ENCODE results near the gene NDST1. TPM values are rescaled to one million over a fixed set of nuclear protein-coding genes. Genes with fewer than 3 reads are reported as not detected.

The NDST1 gene
- polyA plus RNA-seq, 1 of the 3 experiments (the other 2 are of a cell fraction) = 29.2 TPM

DNA sequence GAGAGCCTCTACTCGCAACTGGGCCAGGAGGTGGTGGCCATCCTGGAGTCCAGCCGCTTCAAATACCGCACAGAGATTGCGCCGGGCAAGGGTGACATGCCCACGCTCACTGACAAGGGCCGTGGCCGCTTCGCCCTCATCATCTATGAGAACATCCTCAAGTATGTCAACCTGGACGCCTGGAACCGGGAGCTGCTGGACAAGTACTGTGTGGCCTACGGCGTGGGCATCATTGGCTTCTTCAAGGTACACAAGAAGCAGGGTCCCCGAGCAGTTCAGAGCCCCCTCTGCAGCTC is 13.5 kb downstream of the NDST1 start:
- POLR2A ChIA-PET = no interaction called here

DNA sequence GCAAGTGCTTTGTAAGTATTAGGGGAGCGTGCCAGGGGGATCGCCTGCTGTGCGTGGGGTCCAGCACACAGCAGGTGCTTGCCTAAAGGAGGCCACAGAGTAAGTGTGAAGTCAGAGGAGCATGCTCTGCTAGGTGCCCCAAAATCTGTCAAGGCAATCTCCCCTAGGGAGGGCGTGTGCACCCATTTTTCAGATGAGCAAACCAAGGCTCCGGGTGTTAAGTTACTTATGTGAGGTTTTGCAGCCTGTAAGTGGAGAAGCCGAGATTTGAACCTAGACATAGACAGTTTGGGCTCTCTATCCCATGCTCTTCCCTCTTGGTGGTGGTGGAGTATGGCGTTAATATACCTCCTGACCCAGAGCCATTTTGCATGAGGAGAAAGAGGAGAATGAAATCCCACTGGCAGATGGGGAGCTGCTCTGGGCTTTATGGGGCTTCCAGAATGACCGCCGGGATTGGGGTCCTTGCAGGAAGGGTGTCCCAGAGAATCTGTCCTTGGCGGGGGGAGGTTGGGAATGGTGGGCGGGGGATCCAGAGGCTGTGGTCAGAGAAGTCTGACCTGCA is 14.1 kb downstream of the NDST1 start:
- POLR2A ChIA-PET = no interaction called here
- H3K27ac ChIP-seq (ENCODE audit: low read depth in 2 of 2, low read length in 1 of 2) = no peak overlapping the region
- H3K9me2 ChIP-seq = no peaks in the 10 kb centered on the region
- H3F3A ChIP-seq (replicated peaks; ENCODE audit: insufficient read depth) = peaks cover 12% of the 10 kb centered on the region
- H3K36me3 ChIP-seq (replicated peaks in 1 of 2; ENCODE audit: control insufficient read depth in 1 of 2, insufficient read depth in 2 of 2, low read length in 1 of 2) = peaks cover 16 to 25% of the 10 kb centered on the region in 2 experiments
- no peak for DNase-seq
- H3K27me3 ChIP-seq (ENCODE audit: insufficient read depth) = no peaks in the 10 kb centered on the region
- H3K79me2 ChIP-seq (ENCODE audit: insufficient read depth) = peaks cover 91% of the 10 kb centered on the region
- no peak overlapping the region for H3K9ac ChIP-seq
- TF ChIP-seq RAD21 (IDR thresholded peaks at IDR 0.05; ENCODE audit: low read length) (no peak), JUND (IDR thresholded peaks at IDR 0.05) (no peak), NRF1 (IDR thresholded peaks at IDR 0.05; ENCODE audit: low read depth, low read length) (no peak), RCOR1 (IDR thresholded peaks at IDR 0.05; ENCODE audit: low read length) (no peak), MXI1 (IDR thresholded peaks at IDR 0.05; ENCODE audit: low read depth, low read length) (no peak), RXRA (IDR thresholded peaks at IDR 0.05; ENCODE audit: borderline replicate concordance, low read depth) (no peak)
- TF ChIP-seq, protein P1, sequence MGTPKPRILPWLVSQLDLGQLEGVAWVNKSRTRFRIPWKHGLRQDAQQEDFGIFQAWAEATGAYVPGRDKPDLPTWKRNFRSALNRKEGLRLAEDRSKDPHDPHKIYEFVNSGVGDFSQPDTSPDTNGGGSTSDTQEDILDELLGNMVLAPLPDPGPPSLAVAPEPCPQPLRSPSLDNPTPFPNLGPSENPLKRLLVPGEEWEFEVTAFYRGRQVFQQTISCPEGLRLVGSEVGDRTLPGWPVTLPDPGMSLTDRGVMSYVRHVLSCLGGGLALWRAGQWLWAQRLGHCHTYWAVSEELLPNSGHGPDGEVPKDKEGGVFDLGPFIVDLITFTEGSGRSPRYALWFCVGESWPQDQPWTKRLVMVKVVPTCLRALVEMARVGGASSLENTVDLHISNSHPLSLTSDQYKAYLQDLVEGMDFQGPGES (IDR thresholded peaks at IDR 0.05; ENCODE audit: low read depth, low read length) = no peak
- TF ChIP-seq, protein P2, sequence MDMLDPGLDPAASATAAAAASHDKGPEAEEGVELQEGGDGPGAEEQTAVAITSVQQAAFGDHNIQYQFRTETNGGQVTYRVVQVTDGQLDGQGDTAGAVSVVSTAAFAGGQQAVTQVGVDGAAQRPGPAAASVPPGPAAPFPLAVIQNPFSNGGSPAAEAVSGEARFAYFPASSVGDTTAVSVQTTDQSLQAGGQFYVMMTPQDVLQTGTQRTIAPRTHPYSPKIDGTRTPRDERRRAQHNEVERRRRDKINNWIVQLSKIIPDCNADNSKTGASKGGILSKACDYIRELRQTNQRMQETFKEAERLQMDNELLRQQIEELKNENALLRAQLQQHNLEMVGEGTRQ (IDR thresholded peaks at IDR 0.05; ENCODE audit: borderline replicate concordance, low read depth, low read length) = no peak
- TF ChIP-seq, protein P3, sequence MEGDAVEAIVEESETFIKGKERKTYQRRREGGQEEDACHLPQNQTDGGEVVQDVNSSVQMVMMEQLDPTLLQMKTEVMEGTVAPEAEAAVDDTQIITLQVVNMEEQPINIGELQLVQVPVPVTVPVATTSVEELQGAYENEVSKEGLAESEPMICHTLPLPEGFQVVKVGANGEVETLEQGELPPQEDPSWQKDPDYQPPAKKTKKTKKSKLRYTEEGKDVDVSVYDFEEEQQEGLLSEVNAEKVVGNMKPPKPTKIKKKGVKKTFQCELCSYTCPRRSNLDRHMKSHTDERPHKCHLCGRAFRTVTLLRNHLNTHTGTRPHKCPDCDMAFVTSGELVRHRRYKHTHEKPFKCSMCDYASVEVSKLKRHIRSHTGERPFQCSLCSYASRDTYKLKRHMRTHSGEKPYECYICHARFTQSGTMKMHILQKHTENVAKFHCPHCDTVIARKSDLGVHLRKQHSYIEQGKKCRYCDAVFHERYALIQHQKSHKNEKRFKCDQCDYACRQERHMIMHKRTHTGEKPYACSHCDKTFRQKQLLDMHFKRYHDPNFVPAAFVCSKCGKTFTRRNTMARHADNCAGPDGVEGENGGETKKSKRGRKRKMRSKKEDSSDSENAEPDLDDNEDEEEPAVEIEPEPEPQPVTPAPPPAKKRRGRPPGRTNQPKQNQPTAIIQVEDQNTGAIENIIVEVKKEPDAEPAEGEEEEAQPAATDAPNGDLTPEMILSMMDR (IDR thresholded peaks at IDR 0.05) = no peak
- no peak overlapping the region for H3K4me3 ChIP-seq (ENCODE audit: low read depth in 2 of 2, low read length in 1 of 2)
- CTCF ChIA-PET = interaction anchor here (0.7 to 6.1 kb wide), 8 partner anchors 9 to 325 kb away, joined by 3 to 83 read pairs (median 8); no protein-coding TSS in a partner anchor
- H4K20me1 ChIP-seq (ENCODE audit: insufficient read depth) = peaks cover 95% of the 10 kb centered on the region
- WGBS (ENCODE audit: low lambda C conversion rate) = 94% methylated on average over 11 of the region's 11 CpGs
- H3K9me3 ChIP-seq = no peaks in the 10 kb centered on the region
- peaks cover 10 to 24% of the 10 kb centered on the region in 2 experiments; a peak in 3 of 4 replicates for H3K4me1 ChIP-seq (ENCODE audit: control insufficient read depth in 1 of 2, insufficient read depth in 2 of 2, low read depth in 1 of 2, low read length in 1 of 2)
- no peak overlapping the region for H2AFZ ChIP-seq (ENCODE audit: low read depth)
- H3K4me2 ChIP-seq = no peak overlapping the region

More for the DNA sequence above, 13.5 kb downstream of the NDST1 start:
- Histone ChIP-seq H2AFZ (ENCODE audit: low read depth) (no peak overlapping the region), H3K9ac (no peak overlapping the region), H3K4me1 (ENCODE audit: control insufficient read depth in 1 of 2, insufficient read depth in 2 of 2, low read depth in 1 of 2, low read length in 1 of 2) (peaks cover 16 to 27% of the 10 kb centered on the region in 2 experiments; a peak in 3 of 4 replicates), H3K27ac (ENCODE audit: low read depth in 2 of 2, low read length in 1 of 2) (no peak overlapping the region), H3F3A (replicated peaks; ENCODE audit: insufficient read depth) (peaks cover 16% of the 10 kb centered on the region), H4K20me1 (ENCODE audit: insufficient read depth) (peaks cover 97% of the 10 kb centered on the region), H3K79me2 (ENCODE audit: insufficient read depth) (peaks cover 91% of the 10 kb centered on the region), H3K9me3 (no peaks in the 10 kb centered on the region), H3K27me3 (ENCODE audit: insufficient read depth) (no peaks in the 10 kb centered on the region), H3K36me3 (replicated peaks in 1 of 2; ENCODE audit: control insufficient read depth in 1 of 2, insufficient read depth in 2 of 2, low read length in 1 of 2) (peaks cover 16 to 21% of the 10 kb centered on the region in 2 experiments), H3K4me3 (ENCODE audit: low read depth in 2 of 2, low read length in 1 of 2) (no peak overlapping the region), H3K9me2 (no peaks in the 10 kb centered on the region), H3K4me2 (no peak overlapping the region)
- 98% methylated on average over 14 of the region's 14 CpGs for WGBS (ENCODE audit: low lambda C conversion rate)
- no peak for TF ChIP-seq SIN3A (IDR thresholded peaks at IDR 0.05; ENCODE audit: borderline replicate concordance, low read depth, low read length)
- CTCF ChIA-PET = interaction anchor here (0.8 to 6.1 kb wide), 2 partner anchors 18 to 63 kb away, joined by 3 to 83 read pairs; no protein-coding TSS in a partner anchor
- DNase-seq = no peak
